NCI-H1694 (cell line): ENCODE measurements around the gene POP5.
"Not testable (repeated sequence)": the region's sequence is repeated elsewhere in the genome, so short reads cannot be mapped to it uniquely, and the experiment has no call there.

ENCODE experiments used
- DNase-seq: peaks from one replicate; lab custom pipeline; 2025; lab: John Stamatoyannopoulos, UW

The POP5 gene

GRCh38 chr12:120580787-120581723, at the start of gene POP5:
Gene POP5, minus strand, starts transcription at chr12:120581402. Its CDS starts 40 bp downstream, at chr12:120581362.
- peak; percentile 92 for DNase-seq

DNA sequence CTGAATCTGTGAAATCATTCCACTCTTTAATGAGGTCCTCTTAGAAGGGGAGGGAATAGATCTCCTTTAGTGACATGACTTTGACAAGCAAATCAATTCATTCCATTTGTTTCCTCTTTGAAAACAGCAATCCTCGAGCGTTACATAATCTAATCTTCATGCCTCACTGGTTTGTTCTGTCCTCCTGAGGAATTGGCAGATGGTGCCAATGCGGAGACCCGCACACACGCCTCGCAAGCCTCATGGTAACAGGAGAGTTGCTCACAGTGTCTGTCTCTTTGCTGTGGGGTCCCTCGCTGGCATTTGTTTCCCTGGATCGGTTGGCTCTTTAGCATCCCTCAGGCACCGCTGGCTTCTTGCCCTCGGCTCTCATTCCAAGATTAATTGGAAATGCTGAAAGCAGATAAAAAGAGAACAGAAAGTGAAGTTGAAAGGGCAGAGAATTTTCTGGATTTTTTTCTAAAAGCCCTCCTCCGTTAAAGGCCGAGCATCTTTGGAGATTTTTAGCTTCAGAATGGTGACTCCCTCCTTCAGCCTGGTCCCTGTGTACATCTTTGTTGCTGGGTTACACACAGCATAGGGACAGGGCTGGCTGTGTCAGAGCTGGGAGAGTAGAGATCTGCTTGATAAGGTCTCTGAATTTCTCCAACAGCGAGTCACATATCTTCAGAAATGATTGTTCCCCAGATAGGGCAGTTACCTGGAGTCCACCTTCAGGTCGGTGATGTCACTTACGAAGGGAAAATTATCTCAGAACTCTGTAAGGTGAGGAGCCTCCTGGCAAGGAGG, 49.1 kb upstream of the POP5 start:
- peak; percentile 58 for DNase-seq

DNA sequence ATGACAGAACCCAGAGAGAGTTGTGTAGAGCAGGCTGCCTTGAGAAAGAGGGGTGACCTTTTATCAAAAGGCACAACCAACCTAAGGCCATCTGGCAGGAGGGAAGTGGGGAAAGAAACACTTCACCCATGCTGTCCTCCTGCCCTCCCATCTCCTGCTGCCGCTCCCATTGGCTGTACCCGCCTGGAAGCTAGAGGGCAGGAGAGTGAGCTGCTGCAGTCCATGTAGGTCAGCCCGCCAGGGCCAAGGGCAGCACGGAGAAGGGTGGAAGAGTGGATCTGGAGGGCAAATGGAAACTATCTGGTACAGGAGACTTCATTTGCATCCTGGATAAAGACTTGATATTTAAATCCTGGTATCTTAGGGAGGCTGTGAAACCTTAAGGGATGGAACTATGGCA, 47.7 kb upstream of the POP5 start:
- DNase-seq = peak; percentile 5

- DNase-seq = no peak
Observed at GRCh38 chr12:120625557-120626419, 44.6 kb upstream of the POP5 start.

GRCh38 chr12:120620624-120621023, 39.4 kb upstream of the POP5 start:
- no peak for DNase-seq

DNA sequence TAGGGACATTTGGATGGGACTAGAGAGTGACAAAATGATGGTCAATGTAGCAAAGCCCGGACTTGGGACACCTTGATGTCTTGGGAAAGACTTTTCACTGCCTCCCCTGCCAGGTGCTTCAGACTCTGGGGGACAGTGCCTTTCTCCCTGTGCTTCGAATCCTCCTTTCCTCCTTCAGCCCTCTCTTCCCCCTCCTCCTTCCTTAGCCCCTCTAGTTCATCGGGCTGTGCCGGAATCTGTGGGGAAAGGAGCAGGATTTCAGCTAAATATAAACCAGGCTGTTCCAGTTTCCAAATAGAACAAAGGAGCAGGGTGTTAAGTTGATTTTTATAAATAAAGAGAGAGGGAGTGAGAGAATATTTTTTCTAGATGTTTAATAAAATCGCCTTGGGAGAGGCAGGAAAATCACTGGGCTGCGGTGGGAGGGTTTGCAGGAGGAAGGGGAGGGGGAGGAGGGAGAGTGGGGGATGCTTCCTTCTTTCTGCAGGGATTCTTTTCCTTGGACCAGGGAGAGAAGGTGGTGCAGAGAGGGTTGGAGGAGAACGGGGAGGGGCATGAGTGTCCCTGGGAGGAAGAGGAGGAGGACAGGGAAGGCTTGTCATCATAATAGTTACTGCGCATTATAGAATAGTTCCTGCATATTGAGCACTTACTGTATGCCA, 37.9 kb upstream of the POP5 start:
- no peak for DNase-seq

GRCh38 chr12:120617767-120618166, 36.6 kb upstream of the POP5 start:
- DNase-seq = not testable (repeated sequence)

DNA sequence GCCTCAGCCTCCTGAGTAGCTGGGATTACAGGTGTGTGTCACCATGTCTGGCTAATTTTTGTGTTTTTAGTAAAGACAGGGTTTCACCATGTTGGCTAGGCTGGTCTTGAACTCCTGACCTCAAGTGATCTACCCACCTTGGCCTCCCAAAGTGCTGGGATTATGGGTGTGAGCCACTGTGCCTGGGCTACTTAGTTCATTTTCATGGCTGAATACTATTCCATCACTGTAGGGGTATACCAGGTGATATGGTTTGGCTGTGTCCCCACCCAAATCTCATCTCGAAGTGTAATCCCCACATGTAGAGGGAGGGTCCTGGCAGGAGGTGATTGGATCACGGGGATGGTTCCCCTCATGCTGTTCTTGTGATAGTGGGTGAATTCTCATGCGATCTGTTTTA, 36.0 kb upstream of the POP5 start:
- DNase-seq = not testable (repeated sequence)

DNA sequence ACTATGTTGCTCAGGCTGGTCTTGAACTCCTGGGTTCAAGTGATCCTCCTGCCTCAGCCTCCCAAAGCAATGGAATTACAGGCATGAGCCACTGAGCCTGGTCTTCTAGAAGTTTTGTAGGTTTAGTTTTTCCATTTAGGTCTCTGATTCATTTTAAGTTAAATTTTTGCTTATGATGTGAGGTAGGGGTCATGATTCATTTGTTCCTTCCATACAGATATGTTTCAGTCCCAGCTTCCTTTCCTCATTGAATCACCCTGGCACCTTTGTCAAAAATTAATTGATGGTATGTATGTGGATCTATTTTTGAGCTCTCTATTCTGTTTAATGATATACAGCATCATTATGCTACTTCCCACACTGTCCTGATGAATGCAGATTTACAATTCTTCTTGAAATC, 33.6 kb upstream of the POP5 start:
- no peak for DNase-seq

DNA sequence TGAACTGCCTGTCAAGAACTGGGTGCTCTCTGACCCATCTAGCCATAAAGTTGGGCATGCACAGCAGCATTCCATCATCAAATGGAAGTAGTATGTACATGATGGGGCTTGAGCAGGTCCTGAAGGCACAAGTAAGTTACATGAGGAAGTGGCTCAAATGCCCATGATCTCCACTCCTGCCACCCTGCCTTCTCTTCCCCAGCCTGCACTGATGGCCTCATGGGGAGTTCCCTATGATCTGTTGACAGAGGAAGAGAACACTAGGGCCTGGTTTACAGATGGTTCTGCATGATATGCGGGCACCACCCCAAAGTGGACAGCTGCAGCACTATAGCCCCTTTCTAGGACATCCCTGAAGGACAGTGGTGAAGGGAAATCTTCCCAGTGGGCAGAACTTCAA, 30.3 kb upstream of the POP5 start:
- not testable (repeated sequence) for DNase-seq

- DNase-seq = no peak
Observed at GRCh38 chr12:120610560-120610959, 29.4 kb upstream of the POP5 start.

DNA sequence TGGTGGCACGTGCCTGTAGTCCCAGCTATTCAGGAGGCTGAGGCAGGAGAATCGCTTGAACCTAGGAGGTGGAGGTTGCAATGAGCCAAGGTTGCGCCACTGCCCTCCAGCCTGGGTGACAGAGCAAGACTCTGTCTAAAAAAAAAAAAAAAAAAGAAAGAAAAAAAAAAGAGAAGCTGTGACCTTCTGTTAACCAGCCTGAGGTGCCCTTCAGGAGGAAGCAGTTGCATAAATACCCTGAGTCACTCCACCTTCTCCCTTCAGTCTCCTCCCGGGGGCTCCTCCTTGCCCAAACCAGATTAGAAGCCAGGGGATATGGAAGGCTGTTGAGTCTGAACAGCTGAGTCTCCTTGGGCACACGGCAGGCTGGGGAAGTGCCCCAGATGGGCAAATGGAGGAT, 21.2 kb upstream of the POP5 start:
- not testable (repeated sequence) for DNase-seq

DNA sequence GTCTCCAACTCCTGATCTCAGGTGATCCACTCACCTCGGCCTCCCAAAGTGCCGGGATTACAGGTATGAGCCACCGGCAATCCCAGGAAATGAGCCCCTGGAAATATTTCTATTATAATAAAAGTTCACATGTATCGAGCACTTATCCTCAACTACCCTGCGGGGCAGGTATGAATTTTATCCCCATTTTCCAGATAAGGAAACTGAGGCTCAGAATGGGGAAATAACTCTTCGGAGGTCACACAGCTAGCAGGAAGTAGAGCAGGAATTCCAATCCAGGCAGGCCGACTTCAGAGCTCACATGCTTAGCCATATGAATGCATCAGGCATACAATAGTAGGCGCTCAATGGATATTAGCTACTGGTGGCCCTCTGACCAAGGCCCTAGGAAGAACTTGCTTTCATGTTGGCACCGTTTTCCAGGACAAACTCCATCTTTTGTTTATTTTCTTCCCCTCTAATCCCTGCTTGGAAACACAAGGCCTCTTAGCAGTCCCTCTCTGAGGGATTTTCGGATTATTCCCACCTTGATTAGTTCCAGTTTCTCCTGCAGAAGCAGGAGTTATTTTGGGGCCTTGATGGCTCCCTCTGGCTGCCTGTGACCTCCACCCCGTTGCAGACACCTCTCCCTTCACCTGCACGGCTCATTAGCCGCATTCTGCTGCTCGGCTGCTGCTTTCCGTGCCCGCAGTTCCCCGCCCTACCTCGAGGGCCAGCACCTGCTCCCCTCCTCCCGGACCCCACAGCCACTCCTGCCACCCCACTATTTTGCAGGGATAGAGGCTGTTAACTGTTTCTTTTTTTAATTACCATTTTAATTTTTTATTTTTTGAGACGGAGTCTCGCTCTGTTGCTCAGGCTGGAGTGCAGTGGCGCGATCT, 18.7 kb upstream of the POP5 start:
- no peak for DNase-seq

- DNase-seq = no peak
Observed at GRCh38 chr12:120598674-120599463, 17.7 kb upstream of the POP5 start.

GRCh38 chr12:120597861-120598260, 16.7 kb upstream of the POP5 start:
- no peak for DNase-seq

DNA sequence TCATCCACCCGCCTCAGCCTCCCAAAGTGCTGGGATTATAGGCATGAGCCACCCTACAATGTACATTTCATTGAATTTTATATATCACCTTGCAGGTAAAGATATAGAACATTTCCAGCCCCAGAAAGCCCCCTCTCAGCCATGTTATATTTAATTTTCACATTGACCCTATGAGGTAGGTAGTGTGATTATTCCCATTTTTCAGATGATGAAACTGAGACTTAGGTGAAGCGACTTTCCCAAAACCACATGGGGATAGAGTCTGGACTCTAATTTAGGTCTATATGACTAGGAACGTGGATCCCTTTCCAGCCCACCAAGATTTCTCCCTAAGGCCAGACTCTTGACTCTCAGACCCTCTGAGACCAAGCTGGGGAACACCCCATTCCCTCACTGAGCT, 15.7 kb upstream of the POP5 start:
- no peak for DNase-seq

DNA sequence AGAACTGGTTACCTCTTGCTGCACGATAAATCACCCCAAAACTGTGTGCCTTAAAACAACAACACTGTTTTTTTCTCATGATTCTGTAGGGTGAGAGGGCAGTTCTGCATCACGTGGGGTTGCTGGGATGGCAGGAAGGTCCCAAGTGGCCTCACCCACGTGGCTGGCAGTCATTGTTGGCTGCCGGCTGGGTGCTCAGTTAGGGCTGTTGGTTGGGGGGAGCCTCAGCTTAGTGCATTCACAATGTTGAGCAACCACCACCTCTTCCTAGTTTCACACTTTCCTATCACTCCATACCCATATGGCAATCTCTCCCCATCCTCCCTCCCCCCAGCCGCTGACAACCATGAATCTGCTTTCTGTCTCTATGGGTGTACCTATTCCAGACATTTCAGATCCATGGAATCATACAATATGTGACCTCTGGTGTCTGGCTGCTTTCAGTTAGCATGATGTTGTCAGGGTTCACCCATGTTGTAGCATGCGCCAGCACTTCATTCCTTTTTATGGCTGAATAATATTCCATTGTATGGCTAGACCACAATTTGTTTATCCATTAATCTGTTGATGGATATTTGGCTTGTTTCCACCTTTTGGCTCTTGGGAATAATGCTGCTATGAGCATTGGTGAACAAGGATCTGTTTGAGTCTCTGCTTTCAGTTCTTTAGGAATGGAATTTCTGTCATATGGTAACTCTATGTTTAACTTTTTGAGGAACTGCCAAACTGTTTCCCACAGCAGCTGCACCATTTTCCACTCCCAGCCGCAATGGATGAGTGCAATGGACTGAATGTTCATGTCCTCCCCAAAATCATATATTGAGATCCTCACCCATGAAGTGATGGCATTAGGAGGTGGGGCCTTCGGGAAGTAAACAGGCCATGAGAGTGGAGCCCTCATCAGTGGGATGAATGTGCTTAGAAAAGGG, 11.2 kb upstream of the POP5 start:
- no peak for DNase-seq

DNA sequence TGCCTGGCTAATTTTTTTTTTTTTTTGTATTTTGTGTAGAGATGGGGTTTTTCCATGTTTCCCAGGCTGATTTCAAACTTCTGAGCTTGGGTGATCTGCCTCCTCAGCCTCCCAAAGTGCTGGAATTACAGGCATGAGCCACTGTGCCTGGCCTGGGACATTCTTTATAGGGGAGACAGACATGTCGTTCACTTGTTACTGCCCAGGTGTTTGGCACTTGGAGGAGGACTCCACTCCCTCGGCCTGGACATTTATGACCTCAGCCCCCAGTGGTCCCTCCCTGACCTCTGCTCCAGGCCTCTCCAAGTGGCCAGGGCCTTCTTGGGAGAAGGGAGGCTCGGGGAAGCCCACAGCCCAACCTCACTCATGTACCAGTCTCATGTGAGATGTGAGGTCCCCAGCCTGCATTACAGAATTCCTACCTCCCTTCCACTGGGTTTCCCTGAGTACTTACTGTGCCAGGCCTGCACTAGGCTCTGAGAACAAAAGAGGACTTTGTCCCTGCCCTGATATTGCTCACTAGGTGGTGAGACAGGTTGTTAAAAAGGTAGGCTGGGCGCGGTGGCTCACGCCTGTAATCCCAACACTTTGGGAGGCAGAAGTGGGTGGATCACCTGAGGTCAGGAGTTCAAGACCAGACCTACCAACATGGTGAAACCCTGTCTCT, 9.7 kb upstream of the POP5 start:
- no peak for DNase-seq
